Lower leg skin (tissue), 3 donors: ENCODE measurements around the gene GGT5.

Source experiments
- POLR2A ChIP-seq, 2 donors: fragments of 450-650 bp; IDR thresholded peaks; one replicate each; pipeline ENCODE4 v1.6.1; 2016 to 2017; ENCODE audit warnings: antibody characterized with exemption in 2 of 2, mild to moderate bottlenecking in 1 of 2, moderate library complexity in 1 of 2
- TF ChIP-seq, protein P1 (sequence below), 3 donors: fragments of 450-650 bp; IDR thresholded peaks; one replicate each; pipeline ENCODE4 v1.5.1; 2016; ENCODE audit warnings: antibody characterized with exemption in 3 of 3, mild to moderate bottlenecking in 3 of 3, moderate library complexity in 2 of 3

DNA sequence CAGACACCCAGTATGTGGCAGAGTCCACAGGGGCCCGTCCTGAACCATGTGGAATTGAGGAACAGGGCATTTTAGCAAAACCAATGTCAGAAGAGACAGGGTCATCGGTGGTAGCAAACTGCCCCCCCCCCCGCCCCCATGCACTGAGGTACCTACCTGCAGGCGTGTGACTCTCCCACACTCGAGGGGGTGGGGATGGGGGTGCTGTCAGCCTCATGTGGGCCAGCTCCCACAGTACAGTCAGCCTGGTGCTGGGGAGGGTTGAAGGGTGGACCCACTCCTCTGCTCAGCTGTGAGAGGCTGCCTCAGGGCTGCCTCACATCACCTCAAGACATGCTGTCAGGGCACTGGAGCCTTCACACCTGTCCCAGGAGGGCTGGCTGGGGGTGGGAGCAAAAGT, 74.2 kb downstream of the GGT5 start:
- TF ChIP-seq POLR2A (IDR thresholded peaks at IDR 0.05): no peak
- TF ChIP-seq, protein P1, sequence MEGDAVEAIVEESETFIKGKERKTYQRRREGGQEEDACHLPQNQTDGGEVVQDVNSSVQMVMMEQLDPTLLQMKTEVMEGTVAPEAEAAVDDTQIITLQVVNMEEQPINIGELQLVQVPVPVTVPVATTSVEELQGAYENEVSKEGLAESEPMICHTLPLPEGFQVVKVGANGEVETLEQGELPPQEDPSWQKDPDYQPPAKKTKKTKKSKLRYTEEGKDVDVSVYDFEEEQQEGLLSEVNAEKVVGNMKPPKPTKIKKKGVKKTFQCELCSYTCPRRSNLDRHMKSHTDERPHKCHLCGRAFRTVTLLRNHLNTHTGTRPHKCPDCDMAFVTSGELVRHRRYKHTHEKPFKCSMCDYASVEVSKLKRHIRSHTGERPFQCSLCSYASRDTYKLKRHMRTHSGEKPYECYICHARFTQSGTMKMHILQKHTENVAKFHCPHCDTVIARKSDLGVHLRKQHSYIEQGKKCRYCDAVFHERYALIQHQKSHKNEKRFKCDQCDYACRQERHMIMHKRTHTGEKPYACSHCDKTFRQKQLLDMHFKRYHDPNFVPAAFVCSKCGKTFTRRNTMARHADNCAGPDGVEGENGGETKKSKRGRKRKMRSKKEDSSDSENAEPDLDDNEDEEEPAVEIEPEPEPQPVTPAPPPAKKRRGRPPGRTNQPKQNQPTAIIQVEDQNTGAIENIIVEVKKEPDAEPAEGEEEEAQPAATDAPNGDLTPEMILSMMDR (IDR thresholded peaks at IDR 0.05): no peak
